ENCODE data around the gene TBXAS1.
"Not testable (repeated sequence)": the region's sequence is repeated elsewhere in the genome, so short reads cannot be mapped to it uniquely, and the experiment has no call there.

DNA sequence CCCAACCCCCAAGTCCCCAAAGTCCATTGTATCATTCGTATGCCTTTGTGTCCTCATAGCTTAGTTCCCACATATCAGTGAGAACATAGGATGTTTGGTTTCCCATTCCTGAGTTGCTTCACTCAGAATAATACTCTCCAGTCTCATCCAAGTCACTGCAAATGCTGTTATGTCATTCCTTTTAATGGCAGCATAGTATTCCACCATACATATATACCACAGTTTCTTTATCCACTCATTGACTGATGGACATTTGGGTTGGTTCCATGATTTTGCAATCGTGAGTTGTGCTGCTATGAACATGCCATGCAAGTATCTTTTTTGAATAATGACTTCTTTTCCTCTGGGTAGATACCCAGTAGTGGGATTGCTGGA, 74.0 kb downstream of the TBXAS1 start:
- TF ChIP-seq, protein P1, sequence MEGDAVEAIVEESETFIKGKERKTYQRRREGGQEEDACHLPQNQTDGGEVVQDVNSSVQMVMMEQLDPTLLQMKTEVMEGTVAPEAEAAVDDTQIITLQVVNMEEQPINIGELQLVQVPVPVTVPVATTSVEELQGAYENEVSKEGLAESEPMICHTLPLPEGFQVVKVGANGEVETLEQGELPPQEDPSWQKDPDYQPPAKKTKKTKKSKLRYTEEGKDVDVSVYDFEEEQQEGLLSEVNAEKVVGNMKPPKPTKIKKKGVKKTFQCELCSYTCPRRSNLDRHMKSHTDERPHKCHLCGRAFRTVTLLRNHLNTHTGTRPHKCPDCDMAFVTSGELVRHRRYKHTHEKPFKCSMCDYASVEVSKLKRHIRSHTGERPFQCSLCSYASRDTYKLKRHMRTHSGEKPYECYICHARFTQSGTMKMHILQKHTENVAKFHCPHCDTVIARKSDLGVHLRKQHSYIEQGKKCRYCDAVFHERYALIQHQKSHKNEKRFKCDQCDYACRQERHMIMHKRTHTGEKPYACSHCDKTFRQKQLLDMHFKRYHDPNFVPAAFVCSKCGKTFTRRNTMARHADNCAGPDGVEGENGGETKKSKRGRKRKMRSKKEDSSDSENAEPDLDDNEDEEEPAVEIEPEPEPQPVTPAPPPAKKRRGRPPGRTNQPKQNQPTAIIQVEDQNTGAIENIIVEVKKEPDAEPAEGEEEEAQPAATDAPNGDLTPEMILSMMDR (IDR thresholded peaks at IDR 0.05): not testable (repeated sequence)
- TF ChIP-seq POLR2A (IDR thresholded peaks at IDR 0.05): not testable (repeated sequence)
